Brain microvascular endothelial cell (primary cell): ENCODE results near the gene TMEM271.

Experiments
- DNase-seq: peaks from one replicate; pipeline ENCODE4 v3.0.0-alpha.2; 2020
- H3K27ac ChIP-seq: fragments of 250-450 bp; sonication (Bioruptor Pico); 2 replicates; pipeline ENCODE4 v1.5.1; 2020; ENCODE audit warnings: mild to moderate bottlenecking, moderate library complexity
- H3K27me3 ChIP-seq: fragments of 250-450 bp; sonication (Bioruptor Pico); replicated peaks from 2 replicates; pipeline ENCODE4 v1.5.1; 2020; ENCODE audit warnings: mild to moderate bottlenecking
- H3K36me3 ChIP-seq: fragments of 250-450 bp; sonication (Bioruptor Pico); replicated peaks from 2 replicates; pipeline ENCODE4 v1.5.1; 2020; ENCODE audit warnings: mild to moderate bottlenecking
- H3K4me3 ChIP-seq: 2 replicates; pipeline ENCODE4 v1.5.1; 2011; ENCODE audit warnings: low read depth, mild to moderate bottlenecking, control low read depth, low read length, moderate library complexity
- CTCF ChIP-seq: IDR thresholded peaks from 2 replicates; pipeline ENCODE4 v1.5.1; 2011; ENCODE audit warnings: low read depth, mild to moderate bottlenecking, moderate library complexity, low read length, control low read depth, inconsistent platforms; ENCODE audit errors: missing control alignments
- in situ Hi-C: cut with HindIII; loops from 2 replicates; pipeline ENCODE4 v1.10.0; 2017; ENCODE audit warnings: low sequenced_read_pairs, low pct_ligation_motif_present

The TMEM271 gene

GRCh38 chr4:530017-530781, 45.9 kb downstream of the TMEM271 start:
- no peak overlapping the region for H3K27ac ChIP-seq
- H3K36me3 ChIP-seq, result peaks cover 34% of the 10 kb centered on the region
- no peak for TF ChIP-seq CTCF
- in situ Hi-C loops, result no loop called here
- no peak overlapping the region for H3K4me3 ChIP-seq
- no peaks in the 10 kb centered on the region for H3K27me3 ChIP-seq
- no peak for DNase-seq

- in situ Hi-C loops, result no loop called here
- Histone ChIP-seq H3K27me3 (no peaks in the 10 kb centered on the region), H3K36me3 (peaks cover 32% of the 10 kb centered on the region), H3K27ac (no peak overlapping the region), H3K4me3 (no peak overlapping the region)
- no peak for DNase-seq
- TF ChIP-seq CTCF, result no peak
Measured at GRCh38 chr4:529563-529962, 46.5 kb downstream of the TMEM271 start.

GRCh38 chr4:528835-529234, 47.3 kb downstream of the TMEM271 start:
- in situ Hi-C loops, result no loop called here
- H3K27me3 ChIP-seq, result no peaks in the 10 kb centered on the region
- peaks cover 35% of the 10 kb centered on the region for H3K36me3 ChIP-seq

GRCh38 chr4:528296-528695, 47.8 kb downstream of the TMEM271 start:
- Histone ChIP-seq H3K27ac (no peak overlapping the region), H3K36me3 (peaks cover 34% of the 10 kb centered on the region), H3K27me3 (no peaks in the 10 kb centered on the region), H3K4me3 (no peak overlapping the region)
- no peak for TF ChIP-seq CTCF
- no peak for DNase-seq
- in situ Hi-C loops, result no loop called here

More at GRCh38 chr4:528835-529234, 47.3 kb downstream of the TMEM271 start:
- TF ChIP-seq CTCF, result no peak
- Histone ChIP-seq H3K27ac (no peak overlapping the region), H3K4me3 (no peak overlapping the region)
- DNase-seq, result no peak

GRCh38 chr4:526971-527460, 49.1 kb downstream of the TMEM271 start:
- DNase-seq, result no peak
- Histone ChIP-seq H3K4me3 (no peak overlapping the region), H3K36me3 (peaks cover 37% of the 10 kb centered on the region), H3K27me3 (no peaks in the 10 kb centered on the region), H3K27ac (no peak overlapping the region)
- in situ Hi-C loops, result no loop called here
- no peak for TF ChIP-seq CTCF
